ENCODE results near the gene CALHM1. TPM values are rescaled to one million over a fixed set of nuclear protein-coding genes. Genes with fewer than 3 reads are reported as not detected.

Gene CALHM1
- total RNA-seq, 2 donors from 2014 or later: not detected

- H3K9me3 ChIP-seq (ENCODE audit: control insufficient read depth, low read length, poor library complexity, severe bottlenecking): no peaks in the 10 kb centered on the region
- Mint-ChIP-seq H3K27ac (peak overlapping the region; percentile 84), H3K36me3 (ENCODE audit: low read depth) (peaks cover 21% of the 10 kb centered on the region), H3K4me3 (no peak overlapping the region), H3K4me1 (peaks cover 45% of the 10 kb centered on the region), H3K27me3 (no peaks in the 10 kb centered on the region)
- DNase-seq (no peak), ATAC-seq (no peak)
These were observed 13.3 kb downstream of the CALHM1 start for GRCh38 chr10:103445366-103445765.

GRCh38 chr10:103444478-103444877 is 14.2 kb downstream of the CALHM1 start:
- H3K9me3 ChIP-seq (ENCODE audit: control insufficient read depth, low read length, poor library complexity, severe bottlenecking): no peaks in the 10 kb centered on the region
- ATAC-seq (no peak), DNase-seq (no peak)
- peaks cover 39% of the 10 kb centered on the region for H3K4me1 Mint-ChIP-seq
- peaks cover 17% of the 10 kb centered on the region for H3K36me3 Mint-ChIP-seq (ENCODE audit: low read depth)
- H3K4me3 Mint-ChIP-seq: no peak overlapping the region
- H3K27me3 Mint-ChIP-seq: no peaks in the 10 kb centered on the region
- peak overlapping the region; percentile 84 for H3K27ac Mint-ChIP-seq

GRCh38 chr10:103443475-103444185 is 15.1 kb downstream of the CALHM1 start:
- H3K27me3 Mint-ChIP-seq: no peaks in the 10 kb centered on the region
- peaks cover 30% of the 10 kb centered on the region for H3K4me1 Mint-ChIP-seq
- no peak overlapping the region for H3K4me3 Mint-ChIP-seq
- no peaks in the 10 kb centered on the region for H3K9me3 ChIP-seq (ENCODE audit: control insufficient read depth, low read length, poor library complexity, severe bottlenecking)
- ATAC-seq (no peak), DNase-seq (no peak)
- peaks cover 11% of the 10 kb centered on the region for H3K36me3 Mint-ChIP-seq (ENCODE audit: low read depth)
- peak overlapping the region; percentile 84 for H3K27ac Mint-ChIP-seq

- H3K4me3 Mint-ChIP-seq: no peak overlapping the region
- H3K27ac Mint-ChIP-seq: peak overlapping the region; percentile 69
- no peaks in the 10 kb centered on the region for H3K27me3 Mint-ChIP-seq
These were observed 16.7 kb downstream of the CALHM1 start for GRCh38 chr10:103442031-103442461.

GRCh38 chr10:103441611-103442010 is 17.1 kb downstream of the CALHM1 start:
- H3K4me3 Mint-ChIP-seq: no peak overlapping the region
- H3K27me3 Mint-ChIP-seq: no peaks in the 10 kb centered on the region
- DNase-seq: no peak
- H3K36me3 Mint-ChIP-seq (ENCODE audit: low read depth): peaks cover 10% of the 10 kb centered on the region
- H3K9me3 ChIP-seq (ENCODE audit: control insufficient read depth, low read length, poor library complexity, severe bottlenecking): no peaks in the 10 kb centered on the region
- peaks cover 21% of the 10 kb centered on the region for H3K4me1 Mint-ChIP-seq
- no peak overlapping the region for H3K27ac Mint-ChIP-seq
- no peak for ATAC-seq

More at GRCh38 chr10:103442031-103442461, 16.7 kb downstream of the CALHM1 start:
- Mint-ChIP-seq H3K36me3 (ENCODE audit: low read depth) (peaks cover 8% of the 10 kb centered on the region), H3K4me1 (peaks cover 20% of the 10 kb centered on the region)
- no peak for ATAC-seq
- H3K9me3 ChIP-seq (ENCODE audit: control insufficient read depth, low read length, poor library complexity, severe bottlenecking): no peaks in the 10 kb centered on the region
- no peak for DNase-seq

- Mint-ChIP-seq H3K36me3 (ENCODE audit: low read depth) (peaks cover 10% of the 10 kb centered on the region), H3K27ac (no peak overlapping the region), H3K4me3 (no peak overlapping the region), H3K4me1 (peaks cover 20% of the 10 kb centered on the region), H3K27me3 (no peaks in the 10 kb centered on the region)
- H3K9me3 ChIP-seq (ENCODE audit: control insufficient read depth, low read length, poor library complexity, severe bottlenecking): no peaks in the 10 kb centered on the region
- DNase-seq: no peak
- ATAC-seq: no peak
These were observed 17.5 kb downstream of the CALHM1 start for GRCh38 chr10:103441206-103441605.

GRCh38 chr10:103440416-103440815 is 18.3 kb downstream of the CALHM1 start:
- Mint-ChIP-seq H3K27me3 (no peaks in the 10 kb centered on the region), H3K4me3 (no peak overlapping the region)
- no peak for ATAC-seq

GRCh38 chr10:103439776-103440175 is 18.9 kb downstream of the CALHM1 start:
- H3K4me3 Mint-ChIP-seq: no peak overlapping the region
- no peaks in the 10 kb centered on the region for H3K27me3 Mint-ChIP-seq
- peaks cover 10% of the 10 kb centered on the region for H3K36me3 Mint-ChIP-seq (ENCODE audit: low read depth)
- ATAC-seq (no peak), DNase-seq (no peak)
- peak overlapping the region; percentile 69 for H3K27ac Mint-ChIP-seq
- H3K9me3 ChIP-seq (ENCODE audit: control insufficient read depth, low read length, poor library complexity, severe bottlenecking): no peaks in the 10 kb centered on the region
- peaks cover 14% of the 10 kb centered on the region for H3K4me1 Mint-ChIP-seq

More at GRCh38 chr10:103440416-103440815, 18.3 kb downstream of the CALHM1 start:
- peak overlapping the region; percentile 69 for H3K27ac Mint-ChIP-seq
- H3K36me3 Mint-ChIP-seq (ENCODE audit: low read depth): peaks cover 10% of the 10 kb centered on the region
- H3K4me1 Mint-ChIP-seq: peaks cover 17% of the 10 kb centered on the region
- DNase-seq: no peak
- H3K9me3 ChIP-seq (ENCODE audit: control insufficient read depth, low read length, poor library complexity, severe bottlenecking): no peaks in the 10 kb centered on the region

GRCh38 chr10:103433858-103434257 is 24.8 kb downstream of the CALHM1 start:
- peak overlapping the region; percentile 43 for H3K27ac Mint-ChIP-seq
- DNase-seq (no peak), ATAC-seq (no peak)
- no peaks in the 10 kb centered on the region for H3K9me3 ChIP-seq (ENCODE audit: control insufficient read depth, low read length, poor library complexity, severe bottlenecking)
- H3K36me3 Mint-ChIP-seq (ENCODE audit: low read depth): peaks cover 10% of the 10 kb centered on the region
- no peak overlapping the region for H3K4me3 Mint-ChIP-seq
- H3K27me3 Mint-ChIP-seq: no peaks in the 10 kb centered on the region
- peaks cover 22% of the 10 kb centered on the region for H3K4me1 Mint-ChIP-seq

GRCh38 chr10:103431902-103432301 is 26.8 kb downstream of the CALHM1 start:
- no peak for ATAC-seq
- Mint-ChIP-seq H3K27me3 (no peaks in the 10 kb centered on the region), H3K4me1 (peaks cover 30% of the 10 kb centered on the region), H3K27ac (peak overlapping the region; percentile 61), H3K4me3 (no peak overlapping the region), H3K36me3 (ENCODE audit: low read depth) (peaks cover 4% of the 10 kb centered on the region)
- H3K9me3 ChIP-seq (ENCODE audit: control insufficient read depth, low read length, poor library complexity, severe bottlenecking): no peaks in the 10 kb centered on the region
- DNase-seq: no peak

- peak overlapping the region; percentile 49 for H3K27ac Mint-ChIP-seq
- no peaks in the 10 kb centered on the region for H3K27me3 Mint-ChIP-seq
- peaks cover 10% of the 10 kb centered on the region for H3K36me3 Mint-ChIP-seq (ENCODE audit: low read depth)
- no peaks in the 10 kb centered on the region for H3K9me3 ChIP-seq (ENCODE audit: control insufficient read depth, low read length, poor library complexity, severe bottlenecking)
- DNase-seq (no peak), ATAC-seq (peak; percentile 79)
- H3K4me3 Mint-ChIP-seq: peak overlapping the region; percentile 81
- H3K4me1 Mint-ChIP-seq: peaks cover 29% of the 10 kb centered on the region
These were observed 29.1 kb downstream of the CALHM1 start for GRCh38 chr10:103429647-103430046.

GRCh38 chr10:103428989-103429643 is 29.6 kb downstream of the CALHM1 start:
- Mint-ChIP-seq H3K4me1 (peaks cover 29% of the 10 kb centered on the region), H3K27ac (peak overlapping the region; percentile 49), H3K36me3 (ENCODE audit: low read depth) (peaks cover 12% of the 10 kb centered on the region), H3K4me3 (peak overlapping the region; percentile 81), H3K27me3 (no peaks in the 10 kb centered on the region)
- DNase-seq (no peak), ATAC-seq (peak; percentile 52)
- no peaks in the 10 kb centered on the region for H3K9me3 ChIP-seq (ENCODE audit: control insufficient read depth, low read length, poor library complexity, severe bottlenecking)

GRCh38 chr10:103427866-103428265 is 30.8 kb downstream of the CALHM1 start:
- Mint-ChIP-seq H3K36me3 (ENCODE audit: low read depth) (peaks cover 17% of the 10 kb centered on the region), H3K4me1 (peaks cover 29% of the 10 kb centered on the region)

More at GRCh38 chr10:103427866-103428265, 30.8 kb downstream of the CALHM1 start:
- DNase-seq (no peak), ATAC-seq (no peak)
- no peaks in the 10 kb centered on the region for H3K9me3 ChIP-seq (ENCODE audit: control insufficient read depth, low read length, poor library complexity, severe bottlenecking)
- Mint-ChIP-seq H3K27me3 (no peaks in the 10 kb centered on the region), H3K4me3 (no peak overlapping the region), H3K27ac (peak overlapping the region; percentile 32)

Measured in T-helper 17 cell (primary cell).